C4-2B (cell line): ENCODE results near the gene RAB11A.

ENCODE experiments used
- CTCF ChIP-seq: fragments of 450-650 bp; conservative IDR thresholded peaks from 2 replicates; pipeline ENCODE4 v1.5.1; 2017; ENCODE audit warnings: mild to moderate bottlenecking
- ZFX ChIP-seq: fragments of 450-650 bp; IDR thresholded peaks from 2 replicates; pipeline ENCODE4 v1.6.1; 2017

GRCh38 chr15:65893060-65893459, 23.8 kb downstream of the RAB11A start:
- TF ChIP-seq CTCF (no peak), ZFX (no peak)
